Smooth muscle cell (in vitro differentiated cells): ENCODE results near the gene HNRNPA0. TPM values are rescaled to one million over a fixed set of nuclear protein-coding genes. Genes with fewer than 3 reads are reported as not detected.

Source experiments
- DNase-seq: peaks from one replicate; lab custom pipeline; 2025; ENCODE audit not compliant: unreplicated experiment; lab: John Stamatoyannopoulos, UW
- H2AFZ ChIP-seq: fragments of 200-600 bp; sonication (generic); 2 replicates; pipeline ENCODE4 v1.6.0; 2016; ENCODE audit warnings: antibody characterized with exemption, low read depth, mild to moderate bottlenecking
- H3F3A ChIP-seq: fragments of 200-600 bp; sonication (generic); 2 replicates; pipeline ENCODE4 v1.6.0; 2017; ENCODE audit warnings: antibody characterized with exemption, low read depth
- H3K27ac ChIP-seq: fragments of 200-600 bp; sonication (generic); 2 replicates; pipeline ENCODE4 v1.5.1; 2016; ENCODE audit warnings: low read depth, mild to moderate bottlenecking
- H3K27me3 ChIP-seq: fragments of 200-600 bp; sonication (generic); 2 replicates; pipeline ENCODE4 v1.6.1; 2016; ENCODE audit warnings: low read depth, mild to moderate bottlenecking
- H3K36me3 ChIP-seq: fragments of 200-600 bp; sonication (generic); 2 replicates; pipeline ENCODE4 v1.5.1; 2016; ENCODE audit warnings: low read depth
- H3K4me1 ChIP-seq: fragments of 200-600 bp; sonication (generic); 2 replicates; pipeline ENCODE4 v1.5.1; 2016; ENCODE audit warnings: low read depth
- H3K4me2 ChIP-seq: fragments of 200-600 bp; sonication (generic); 2 replicates; pipeline ENCODE4 v1.6.0; 2016; ENCODE audit warnings: mild to moderate bottlenecking
- H3K4me3 ChIP-seq: fragments of 200-600 bp; sonication (generic); 2 replicates; pipeline ENCODE4 v1.5.1; 2016; ENCODE audit warnings: mild to moderate bottlenecking
- H3K79me2 ChIP-seq: fragments of 200-600 bp; sonication (generic); 2 replicates; pipeline ENCODE4 v1.6.0; 2016; ENCODE audit warnings: low read depth, mild to moderate bottlenecking
- H3K9ac ChIP-seq: fragments of 200-600 bp; sonication (generic); 2 replicates; pipeline ENCODE4 v1.6.0; 2016; ENCODE audit warnings: low read depth
- H3K9me3 ChIP-seq: fragments of 200-600 bp; sonication (generic); replicated peaks from 2 replicates; pipeline ENCODE4 v1.5.1; 2016; ENCODE audit warnings: low read depth
- H4K20me1 ChIP-seq: fragments of 200-600 bp; sonication (generic); 2 replicates; pipeline ENCODE4 v1.6.0; 2016; ENCODE audit warnings: low read depth
- WGBS: methylation state at CpG from one replicate; pipeline ENCODE4 v1.1.7; 2016; ENCODE audit warnings: low lambda C conversion rate; 5-methylcytosine and 5-hydroxymethylcytosine counted together
- polyA plus RNA-seq: library from polyadenylated mRNA; unstranded; fragments of >200 nt; fragmentation: Nextera tagmentation; extraction: Ambion mirVana; gene quantifications from 2 replicates; pipeline ENCODE4 v1.2.1, GENCODE V29; 2016
- total RNA-seq: library from RNA; depleted of rRNA; stranded (reverse); fragments of >200 nt; gene quantifications from 2 replicates; pipeline ENCODE4 v1.2.3, GENCODE V29; 2014
- TF ChIP-seq, protein P1 (sequence below): fragments of 200-600 bp; sonication (generic); IDR thresholded peaks from 2 replicates; pipeline ENCODE4 v1.5.1; 2017; ENCODE audit warnings: borderline replicate concordance, mild to moderate bottlenecking, antibody characterized with exemption; ENCODE audit not compliant: insufficient read depth, poor library complexity, severe bottlenecking

The HNRNPA0 gene
- total and polyA plus RNA-seq, 2 experiments from 2014 or later, result 14.4 to 18.8 TPM

DNA sequence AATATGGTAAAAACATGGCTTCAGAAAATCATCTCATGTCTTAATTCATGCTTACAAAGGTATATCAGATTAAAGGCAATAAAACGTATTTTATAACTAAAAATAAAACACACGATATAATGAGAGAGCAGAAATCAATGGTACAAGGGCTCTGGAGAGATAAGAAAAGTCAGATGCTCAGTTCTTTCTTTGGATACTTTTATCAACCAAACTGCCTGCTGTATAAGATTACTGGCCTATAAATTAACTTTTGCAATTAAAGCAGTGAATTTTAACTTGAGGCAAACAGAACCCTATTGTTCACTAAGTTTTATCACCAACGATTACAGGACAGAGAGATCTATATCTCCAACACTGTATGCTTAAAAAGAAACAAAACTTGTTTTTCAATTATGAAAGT is 42.1 kb upstream of the HNRNPA0 start:
- WGBS, result 58% methylated on average over 3 of the region's 3 CpGs
- TF ChIP-seq, protein P1, sequence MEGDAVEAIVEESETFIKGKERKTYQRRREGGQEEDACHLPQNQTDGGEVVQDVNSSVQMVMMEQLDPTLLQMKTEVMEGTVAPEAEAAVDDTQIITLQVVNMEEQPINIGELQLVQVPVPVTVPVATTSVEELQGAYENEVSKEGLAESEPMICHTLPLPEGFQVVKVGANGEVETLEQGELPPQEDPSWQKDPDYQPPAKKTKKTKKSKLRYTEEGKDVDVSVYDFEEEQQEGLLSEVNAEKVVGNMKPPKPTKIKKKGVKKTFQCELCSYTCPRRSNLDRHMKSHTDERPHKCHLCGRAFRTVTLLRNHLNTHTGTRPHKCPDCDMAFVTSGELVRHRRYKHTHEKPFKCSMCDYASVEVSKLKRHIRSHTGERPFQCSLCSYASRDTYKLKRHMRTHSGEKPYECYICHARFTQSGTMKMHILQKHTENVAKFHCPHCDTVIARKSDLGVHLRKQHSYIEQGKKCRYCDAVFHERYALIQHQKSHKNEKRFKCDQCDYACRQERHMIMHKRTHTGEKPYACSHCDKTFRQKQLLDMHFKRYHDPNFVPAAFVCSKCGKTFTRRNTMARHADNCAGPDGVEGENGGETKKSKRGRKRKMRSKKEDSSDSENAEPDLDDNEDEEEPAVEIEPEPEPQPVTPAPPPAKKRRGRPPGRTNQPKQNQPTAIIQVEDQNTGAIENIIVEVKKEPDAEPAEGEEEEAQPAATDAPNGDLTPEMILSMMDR, result no peak
- Histone ChIP-seq H2AFZ (no peak overlapping the region), H3F3A (no peaks in the 10 kb centered on the region), H4K20me1 (no peaks in the 10 kb centered on the region), H3K79me2 (no peaks in the 10 kb centered on the region), H3K4me2 (no peak overlapping the region), H3K4me1 (no peaks in the 10 kb centered on the region), H3K9ac (no peak overlapping the region), H3K4me3 (no peak overlapping the region), H3K27me3 (no peaks in the 10 kb centered on the region), H3K27ac (no peak overlapping the region), H3K9me3 (no peaks in the 10 kb centered on the region), H3K36me3 (no peaks in the 10 kb centered on the region)
- no peak for DNase-seq

DNA sequence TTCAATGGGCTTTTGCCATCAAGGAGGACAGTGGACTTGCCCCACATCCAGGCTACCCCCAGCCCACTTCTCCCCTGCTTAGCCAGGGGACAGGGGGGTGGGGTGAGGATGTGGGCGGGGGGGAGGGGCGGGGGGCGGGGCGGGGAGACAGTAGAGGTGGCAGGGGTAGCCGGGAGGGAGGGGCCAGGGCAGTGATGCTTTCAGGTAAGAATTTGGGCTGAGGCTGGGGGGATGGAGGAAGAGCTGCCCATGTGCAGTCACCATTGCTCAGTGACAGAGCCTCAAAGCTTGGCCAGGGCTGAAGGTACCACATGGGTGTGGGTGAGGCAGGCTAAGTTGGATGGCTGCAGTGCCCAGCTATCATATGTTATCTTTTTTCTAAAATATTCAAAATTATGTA is 40.7 kb upstream of the HNRNPA0 start:
- Histone ChIP-seq H3K27ac (no peak overlapping the region), H4K20me1 (no peaks in the 10 kb centered on the region), H3K27me3 (no peaks in the 10 kb centered on the region), H3K9ac (no peak overlapping the region), H3K79me2 (no peaks in the 10 kb centered on the region), H3K9me3 (no peaks in the 10 kb centered on the region), H2AFZ (no peak overlapping the region), H3F3A (no peaks in the 10 kb centered on the region), H3K4me1 (no peaks in the 10 kb centered on the region), H3K36me3 (no peaks in the 10 kb centered on the region), H3K4me3 (no peak overlapping the region), H3K4me2 (no peak overlapping the region)
- 32% methylated on average over 4 of the region's 5 CpGs for WGBS
- TF ChIP-seq, protein P1, result no peak
- no peak for DNase-seq

DNA sequence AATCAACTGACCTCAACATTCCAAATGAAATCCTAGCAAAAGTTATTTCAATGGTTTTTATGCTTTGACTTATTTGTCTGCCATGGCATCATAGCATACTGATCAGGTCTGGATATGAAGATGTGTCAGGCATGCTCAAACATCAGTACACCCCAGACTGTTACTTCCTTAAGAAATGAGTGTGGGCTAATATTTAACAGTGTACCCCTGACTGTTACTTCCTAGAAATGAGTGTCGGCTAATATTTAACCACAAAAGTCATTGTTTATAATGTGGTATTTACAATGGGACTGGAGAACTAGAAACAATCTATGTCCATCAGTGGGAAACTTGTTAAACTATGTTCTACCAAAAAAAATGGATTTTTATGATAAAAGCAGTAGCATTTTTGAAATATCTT is 38.1 kb upstream of the HNRNPA0 start:
- Histone ChIP-seq H3K79me2 (no peaks in the 10 kb centered on the region), H3K36me3 (no peaks in the 10 kb centered on the region), H3K4me1 (no peaks in the 10 kb centered on the region), H4K20me1 (no peaks in the 10 kb centered on the region), H3K9me3 (no peaks in the 10 kb centered on the region), H3K4me3 (no peak overlapping the region), H2AFZ (no peak overlapping the region), H3K9ac (no peak overlapping the region), H3K4me2 (no peak overlapping the region), H3F3A (no peaks in the 10 kb centered on the region), H3K27me3 (no peaks in the 10 kb centered on the region), H3K27ac (no peak overlapping the region)
- DNase-seq, result no peak
- TF ChIP-seq, protein P1, result no peak
- 77% methylated on average over 1 of the region's 1 CpG for WGBS

DNA sequence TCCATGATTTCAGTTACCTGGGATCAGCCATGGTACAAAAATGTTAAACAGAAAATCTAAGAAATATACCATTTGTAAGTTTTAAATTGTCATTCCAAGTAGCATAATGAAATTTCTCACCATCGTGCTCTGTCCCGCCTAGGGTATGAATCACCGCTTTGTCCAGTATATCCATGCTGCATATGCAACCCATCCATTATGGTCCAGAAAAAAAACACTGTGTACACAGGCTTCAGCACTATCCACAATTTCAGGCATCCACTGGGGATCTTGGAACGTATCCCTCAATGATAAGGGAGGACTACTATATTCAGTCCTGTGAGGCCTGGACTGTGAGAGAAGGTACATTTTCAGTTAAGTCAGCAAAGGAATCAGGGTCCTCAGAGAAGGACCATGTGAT is 37.6 kb upstream of the HNRNPA0 start:
- H3K36me3 ChIP-seq, result no peaks in the 10 kb centered on the region
- H3K9me3 ChIP-seq, result no peaks in the 10 kb centered on the region
- WGBS, result 87% methylated on average over 4 of the region's 4 CpGs
- no peak overlapping the region for H3K4me3 ChIP-seq
- H3K79me2 ChIP-seq, result no peaks in the 10 kb centered on the region
- no peak for DNase-seq
- no peaks in the 10 kb centered on the region for H4K20me1 ChIP-seq
- H3K27ac ChIP-seq, result no peak overlapping the region
- no peaks in the 10 kb centered on the region for H3F3A ChIP-seq
- H3K4me2 ChIP-seq, result no peak overlapping the region
- no peak overlapping the region for H2AFZ ChIP-seq
- TF ChIP-seq, protein P1, result no peak
- H3K4me1 ChIP-seq, result no peaks in the 10 kb centered on the region
- no peak overlapping the region for H3K9ac ChIP-seq
- H3K27me3 ChIP-seq, result no peaks in the 10 kb centered on the region
